ENCODE measurements around the gene SFXN5.

DNA sequence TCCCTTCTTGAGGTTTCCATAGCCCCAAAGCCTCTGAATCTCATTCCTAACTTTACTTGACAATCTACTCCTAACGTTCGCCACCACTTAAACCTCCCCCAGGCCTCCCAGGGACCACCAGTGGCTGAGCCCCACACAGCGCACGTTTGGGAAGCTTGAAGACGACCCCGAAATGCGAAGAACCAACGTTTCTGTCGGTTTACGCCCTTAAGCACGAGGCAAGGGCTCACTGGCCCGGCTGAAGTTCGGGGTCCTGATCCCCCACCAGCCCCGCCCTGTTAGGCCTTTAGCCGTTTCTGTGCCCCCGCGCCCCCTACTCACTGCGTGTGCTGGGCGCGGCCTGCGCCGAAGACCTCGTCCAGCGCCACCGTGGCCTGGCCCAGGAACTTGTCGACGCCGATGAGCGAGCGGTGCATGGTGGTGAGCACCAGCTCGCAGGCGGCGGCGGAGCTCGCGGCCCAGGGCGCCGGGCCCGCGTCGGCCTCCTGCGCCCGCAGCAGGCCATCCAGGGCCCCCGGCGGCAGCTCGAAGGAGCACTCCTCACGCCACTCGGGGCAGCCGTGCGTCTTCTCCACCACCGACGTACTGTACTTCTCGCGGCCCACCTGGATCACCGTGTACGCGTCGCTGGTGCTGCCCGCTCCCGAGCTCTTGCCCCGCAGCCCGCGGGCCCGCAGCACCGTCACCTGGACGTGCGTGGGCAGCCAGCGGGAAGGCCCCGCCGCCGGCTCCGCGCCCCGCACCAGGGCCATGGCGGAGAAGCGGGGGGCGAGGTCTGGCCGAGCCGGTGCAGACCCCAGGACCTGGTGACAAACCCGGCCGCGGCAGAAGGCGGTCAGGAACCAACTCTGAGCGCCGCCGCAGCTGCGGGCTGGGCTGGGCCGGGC lies 40.8 kb upstream of the SFXN5 start:
- no peak for TF ChIP-seq POLR2AphosphoS5 (IDR thresholded peaks at IDR 0.05; ENCODE audit: low read depth, low read length)
- TF ChIP-seq, protein P1, sequence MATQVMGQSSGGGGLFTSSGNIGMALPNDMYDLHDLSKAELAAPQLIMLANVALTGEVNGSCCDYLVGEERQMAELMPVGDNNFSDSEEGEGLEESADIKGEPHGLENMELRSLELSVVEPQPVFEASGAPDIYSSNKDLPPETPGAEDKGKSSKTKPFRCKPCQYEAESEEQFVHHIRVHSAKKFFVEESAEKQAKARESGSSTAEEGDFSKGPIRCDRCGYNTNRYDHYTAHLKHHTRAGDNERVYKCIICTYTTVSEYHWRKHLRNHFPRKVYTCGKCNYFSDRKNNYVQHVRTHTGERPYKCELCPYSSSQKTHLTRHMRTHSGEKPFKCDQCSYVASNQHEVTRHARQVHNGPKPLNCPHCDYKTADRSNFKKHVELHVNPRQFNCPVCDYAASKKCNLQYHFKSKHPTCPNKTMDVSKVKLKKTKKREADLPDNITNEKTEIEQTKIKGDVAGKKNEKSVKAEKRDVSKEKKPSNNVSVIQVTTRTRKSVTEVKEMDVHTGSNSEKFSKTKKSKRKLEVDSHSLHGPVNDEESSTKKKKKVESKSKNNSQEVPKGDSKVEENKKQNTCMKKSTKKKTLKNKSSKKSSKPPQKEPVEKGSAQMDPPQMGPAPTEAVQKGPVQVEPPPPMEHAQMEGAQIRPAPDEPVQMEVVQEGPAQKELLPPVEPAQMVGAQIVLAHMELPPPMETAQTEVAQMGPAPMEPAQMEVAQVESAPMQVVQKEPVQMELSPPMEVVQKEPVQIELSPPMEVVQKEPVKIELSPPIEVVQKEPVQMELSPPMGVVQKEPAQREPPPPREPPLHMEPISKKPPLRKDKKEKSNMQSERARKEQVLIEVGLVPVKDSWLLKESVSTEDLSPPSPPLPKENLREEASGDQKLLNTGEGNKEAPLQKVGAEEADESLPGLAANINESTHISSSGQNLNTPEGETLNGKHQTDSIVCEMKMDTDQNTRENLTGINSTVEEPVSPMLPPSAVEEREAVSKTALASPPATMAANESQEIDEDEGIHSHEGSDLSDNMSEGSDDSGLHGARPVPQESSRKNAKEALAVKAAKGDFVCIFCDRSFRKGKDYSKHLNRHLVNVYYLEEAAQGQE (IDR thresholded peaks at IDR 0.05; ENCODE audit: insufficient read depth in 1 of 2, low read depth in 2 of 2, low read length in 2 of 2), result no peak
- no peak for TF ChIP-seq TAF1 (IDR thresholded peaks at IDR 0.05; ENCODE audit: borderline replicate concordance, insufficient read depth, low read length)
- no peak for TF ChIP-seq SIN3A (IDR thresholded peaks at IDR 0.05; ENCODE audit: borderline replicate concordance, insufficient read depth, low read length)

Measured in PFSK-1 (cell line).